HG03025 (cell line): ENCODE results near the gene SMPD4.
"Not testable (repeated sequence)": the region's sequence is repeated elsewhere in the genome, so short reads cannot be mapped to it uniquely, and the experiment has no call there.

ENCODE experiments used
- ATAC-seq: cut with Tn5 transposase; IDR thresholded peaks from one replicate; pipeline ENCODE4 v1.9.1; 2021; ENCODE audit warnings: mild to moderate bottlenecking, moderate library complexity; ENCODE audit not compliant: unreplicated experiment, low FRiP score

SMPD4 gene

GRCh38 chr2:130187859-130188792 lies 6.7 kb upstream of the SMPD4 start:
- not testable (repeated sequence) for ATAC-seq

GRCh38 chr2:130187268-130187667 lies 5.9 kb upstream of the SMPD4 start:
- no peak for ATAC-seq

GRCh38 chr2:130186391-130186790 lies 5.0 kb upstream of the SMPD4 start:
- ATAC-seq, result no peak

GRCh38 chr2:130185896-130186295 lies 4.5 kb upstream of the SMPD4 start:
- ATAC-seq, result no peak

- ATAC-seq, result no peak
Measured at GRCh38 chr2:130185436-130185835, 4.0 kb upstream of the SMPD4 start.

GRCh38 chr2:130183512-130184373 lies 2.3 kb upstream of the SMPD4 start:
- ATAC-seq, result no peak

- not testable (repeated sequence) for ATAC-seq
Measured at GRCh38 chr2:130182826-130183511, 1.6 kb upstream of the SMPD4 start.

- ATAC-seq, result peak; percentile 80
Measured at GRCh38 chr2:130181880-130182682, 679 bp upstream of the SMPD4 start, which contains the start of gene MZT2B. TSS of gene MZT2B (plus strand) at chr2:130182262. CDS start at chr2:130182283, 21 bp downstream.

GRCh38 chr2:130180404-130181324 lies 738 bp downstream of the SMPD4 start:
- ATAC-seq, result not testable (repeated sequence)

GRCh38 chr2:130174866-130175265 lies 6.5 kb downstream of the SMPD4 start:
- ATAC-seq, result peak; percentile 83

- ATAC-seq, result no peak
Measured at GRCh38 chr2:130169896-130170295, 11.5 kb downstream of the SMPD4 start.

GRCh38 chr2:130169163-130169562 lies 12.2 kb downstream of the SMPD4 start:
- not testable (repeated sequence) for ATAC-seq

- ATAC-seq, result not testable (repeated sequence)
Measured at GRCh38 chr2:130166611-130167010, 14.8 kb downstream of the SMPD4 start.

- ATAC-seq, result no peak
Measured at GRCh38 chr2:130165293-130166016, 15.9 kb downstream of the SMPD4 start.

- no peak for ATAC-seq
Measured at GRCh38 chr2:130162968-130163367, 18.4 kb downstream of the SMPD4 start.

- not testable (repeated sequence) for ATAC-seq
Measured at GRCh38 chr2:130162486-130162885, 18.9 kb downstream of the SMPD4 start.

- ATAC-seq, result not testable (repeated sequence)
Measured at GRCh38 chr2:130160838-130161705, 20.3 kb downstream of the SMPD4 start.
